HUES6 (cell line): ENCODE measurements around the gene MMD.

ENCODE experiments used
- H3K27ac ChIP-seq: 2 replicates; pipeline ENCODE4 v1.7.0; 2013; ENCODE audit warnings: low read depth, mild to moderate bottlenecking, low read length, inconsistent platforms
- H3K27me3 ChIP-seq: 2 replicates; pipeline ENCODE4 v1.6.1; 2013; ENCODE audit warnings: low read length; ENCODE audit not compliant: control insufficient read depth, insufficient read depth
- H3K36me3 ChIP-seq: 2 replicates; pipeline ENCODE4 v1.6.1; 2013; ENCODE audit warnings: low read length; ENCODE audit not compliant: control insufficient read depth, insufficient read depth
- H3K4me1 ChIP-seq: 2 replicates; pipeline ENCODE4 v1.6.1; 2013; ENCODE audit warnings: low read length; ENCODE audit not compliant: control insufficient read depth, insufficient read depth
- H3K4me3 ChIP-seq: 2 replicates; pipeline ENCODE4 v1.5.1; 2013; ENCODE audit warnings: low read depth, low read length
- H3K9ac ChIP-seq: one replicate; pipeline ENCODE4 v1.6.1; 2013; ENCODE audit warnings: mild to moderate bottlenecking, low read length
- H3K9me3 ChIP-seq: 2 replicates; pipeline ENCODE4 v1.6.1; 2013; ENCODE audit warnings: low read depth, low read length; ENCODE audit not compliant: control insufficient read depth, insufficient read depth

Gene MMD

GRCh38 chr17:55360971-55361370, 60.7 kb downstream of the MMD start:
- H3K27me3 ChIP-seq: no peaks in the 10 kb centered on the region
- H3K27ac ChIP-seq: no peak overlapping the region
- H3K9me3 ChIP-seq: peaks cover 3% of the 10 kb centered on the region; the same call in 1 of the 2 replicates
- peaks cover 17% of the 10 kb centered on the region for H3K4me1 ChIP-seq
- no peaks in the 10 kb centered on the region for H3K36me3 ChIP-seq
- no peak overlapping the region for H3K9ac ChIP-seq
- no peak overlapping the region for H3K4me3 ChIP-seq

- no peaks in the 10 kb centered on the region for H3K27me3 ChIP-seq
- peaks cover 3% of the 10 kb centered on the region; the same call in 1 of the 2 replicates for H3K9me3 ChIP-seq
- H3K9ac ChIP-seq: no peak overlapping the region
- H3K36me3 ChIP-seq: no peaks in the 10 kb centered on the region
- H3K27ac ChIP-seq: no peak overlapping the region
- H3K4me1 ChIP-seq: peaks cover 5% of the 10 kb centered on the region
- no peak overlapping the region for H3K4me3 ChIP-seq
Observed at GRCh38 chr17:55356434-55357328, 65.0 kb downstream of the MMD start.

- no peaks in the 10 kb centered on the region for H3K9me3 ChIP-seq
- no peaks in the 10 kb centered on the region for H3K27me3 ChIP-seq
- no peak overlapping the region for H3K4me3 ChIP-seq
- H3K9ac ChIP-seq: no peak overlapping the region
- no peak overlapping the region for H3K27ac ChIP-seq
- no peaks in the 10 kb centered on the region for H3K36me3 ChIP-seq
- H3K4me1 ChIP-seq: peaks cover 21% of the 10 kb centered on the region
Observed at GRCh38 chr17:55354941-55355340, 66.7 kb downstream of the MMD start.

- H3K9me3 ChIP-seq: no peaks in the 10 kb centered on the region
- H3K27ac ChIP-seq: no peak overlapping the region
- no peak overlapping the region for H3K9ac ChIP-seq
- H3K36me3 ChIP-seq: no peaks in the 10 kb centered on the region
- peaks cover 29% of the 10 kb centered on the region for H3K4me1 ChIP-seq
- H3K27me3 ChIP-seq: no peaks in the 10 kb centered on the region
- H3K4me3 ChIP-seq: no peak overlapping the region
Observed at GRCh38 chr17:55354010-55354409, 67.6 kb downstream of the MMD start.

GRCh38 chr17:55351226-55351625, 70.4 kb downstream of the MMD start:
- Histone ChIP-seq H3K9me3 (peaks cover 7% of the 10 kb centered on the region), H3K36me3 (no peaks in the 10 kb centered on the region), H3K4me3 (no peak overlapping the region), H3K27me3 (no peaks in the 10 kb centered on the region), H3K4me1 (peaks cover 26% of the 10 kb centered on the region), H3K9ac (peak overlapping the region; percentile 34), H3K27ac (peak overlapping the region; percentile 75)

- H3K27ac ChIP-seq: peak overlapping the region; percentile 75
- H3K4me1 ChIP-seq: peaks cover 25% of the 10 kb centered on the region
- no peak overlapping the region for H3K4me3 ChIP-seq
- H3K36me3 ChIP-seq: no peaks in the 10 kb centered on the region
- H3K9ac ChIP-seq: peak overlapping the region; percentile 34
- no peaks in the 10 kb centered on the region for H3K27me3 ChIP-seq
- peaks cover 7% of the 10 kb centered on the region for H3K9me3 ChIP-seq
Observed at GRCh38 chr17:55350825-55351205, 70.8 kb downstream of the MMD start.

- H3K27me3 ChIP-seq: no peaks in the 10 kb centered on the region
- peaks cover 7% of the 10 kb centered on the region for H3K9me3 ChIP-seq
- H3K36me3 ChIP-seq: no peaks in the 10 kb centered on the region
- no peak overlapping the region for H3K27ac ChIP-seq
- H3K9ac ChIP-seq: no peak overlapping the region
- H3K4me3 ChIP-seq: no peak overlapping the region
- peaks cover 25% of the 10 kb centered on the region for H3K4me1 ChIP-seq
Observed at GRCh38 chr17:55348749-55349354, 72.8 kb downstream of the MMD start.

GRCh38 chr17:55347341-55347740, 74.3 kb downstream of the MMD start:
- H3K9ac ChIP-seq: no peak overlapping the region
- peaks cover 7% of the 10 kb centered on the region for H3K9me3 ChIP-seq
- H3K27ac ChIP-seq: no peak overlapping the region
- no peaks in the 10 kb centered on the region for H3K36me3 ChIP-seq
- H3K4me1 ChIP-seq: peaks cover 25% of the 10 kb centered on the region
- H3K27me3 ChIP-seq: no peaks in the 10 kb centered on the region
- no peak overlapping the region for H3K4me3 ChIP-seq

GRCh38 chr17:55346658-55347057, 75.0 kb downstream of the MMD start:
- Histone ChIP-seq H3K27ac (no peak overlapping the region), H3K4me1 (peaks cover 24% of the 10 kb centered on the region), H3K27me3 (no peaks in the 10 kb centered on the region), H3K4me3 (no peak overlapping the region), H3K9me3 (peaks cover 7% of the 10 kb centered on the region), H3K36me3 (no peaks in the 10 kb centered on the region), H3K9ac (no peak overlapping the region)

- Histone ChIP-seq H3K4me3 (no peak overlapping the region), H3K9ac (no peak overlapping the region), H3K36me3 (no peaks in the 10 kb centered on the region), H3K9me3 (peaks cover 7% of the 10 kb centered on the region), H3K4me1 (peaks cover 10% of the 10 kb centered on the region; the same call in 1 of the 2 replicates), H3K27ac (no peak overlapping the region), H3K27me3 (no peaks in the 10 kb centered on the region)
Observed at GRCh38 chr17:55345132-55345531, 76.5 kb downstream of the MMD start.

- H3K9ac ChIP-seq: no peak overlapping the region
- H3K9me3 ChIP-seq: peaks cover 7% of the 10 kb centered on the region
- 0 out of 2 replicates have a peak, but pooled peaks cover 6% of the 10 kb centered on the region for H3K4me1 ChIP-seq
- no peaks in the 10 kb centered on the region for H3K27me3 ChIP-seq
- H3K36me3 ChIP-seq: no peaks in the 10 kb centered on the region
- no peak overlapping the region for H3K27ac ChIP-seq
- H3K4me3 ChIP-seq: no peak overlapping the region
Observed at GRCh38 chr17:55344514-55344997, 77.1 kb downstream of the MMD start.
